RWPE2 (cell line): Measurements from ENCODE around the gene PCK1.

Source experiments
- ATAC-seq: fragments of 200-7000 bp; cut with Tn5 transposase; 3 replicates; pipeline ENCODE4 v1.9.1; 2021; ENCODE audit warnings: low read depth
- DNase-seq: peaks from one replicate; pipeline ENCODE4 v3.0.0-alpha.2; 2020; ENCODE audit warnings: low spot score
- H3K27ac ChIP-seq: fragments of 450-650 bp; 2 replicates; pipeline ENCODE4 v1.5.1; 2017; ENCODE audit warnings: mild to moderate bottlenecking; ENCODE audit not compliant: poor library complexity, severe bottlenecking
- H3K27me3 ChIP-seq: fragments of 250-450 bp; sonication (Bioruptor Pico); 2 replicates; pipeline ENCODE4 v1.5.1; 2021; ENCODE audit warnings: mild to moderate bottlenecking, moderate library complexity; ENCODE audit not compliant: insufficient read depth, poor library complexity, severe bottlenecking
- H3K36me3 ChIP-seq: fragments of 250-450 bp; sonication (Bioruptor Pico); 2 replicates; pipeline ENCODE4 v1.5.1; 2020; ENCODE audit warnings: low read depth, mild to moderate bottlenecking, moderate library complexity
- H3K4me1 ChIP-seq: fragments of 250-450 bp; sonication (Bioruptor Pico); 2 replicates; pipeline ENCODE4 v1.5.1; 2021; ENCODE audit warnings: mild to moderate bottlenecking, moderate library complexity; ENCODE audit not compliant: insufficient read depth, poor library complexity, severe bottlenecking
- H3K4me3 ChIP-seq: fragments of 250-450 bp; sonication (Bioruptor Pico); 2 replicates; pipeline ENCODE4 v1.5.1; 2021; ENCODE audit warnings: mild to moderate bottlenecking, moderate library complexity; ENCODE audit not compliant: severe bottlenecking
- H3K9me3 ChIP-seq: fragments of 250-450 bp; sonication (Bioruptor Pico); 2 replicates; pipeline ENCODE4 v1.5.1; 2021; ENCODE audit warnings: mild to moderate bottlenecking, moderate library complexity; ENCODE audit not compliant: severe bottlenecking
- CTCF ChIP-seq: fragments of 450-650 bp; IDR thresholded peaks from one replicate; pipeline ENCODE4 v1.5.1; 2017; ENCODE audit warnings: mild to moderate bottlenecking, moderate library complexity; ENCODE audit not compliant: poor library complexity, severe bottlenecking

Gene PCK1

GRCh38 chr20:57584768-57585461, 24.0 kb downstream of the PCK1 start:
- ATAC-seq (no peak; the same call in 2 of the 3 replicates), DNase-seq (peak; percentile 72)
- H3K4me1 ChIP-seq, result no peaks in the 10 kb centered on the region
- TF ChIP-seq CTCF, result no peak
- H3K4me3 ChIP-seq, result no peak overlapping the region
- H3K27me3 ChIP-seq, result peaks cover 64% of the 10 kb centered on the region
- no peaks in the 10 kb centered on the region for H3K36me3 ChIP-seq
- no peak overlapping the region for H3K27ac ChIP-seq
- no peaks in the 10 kb centered on the region for H3K9me3 ChIP-seq

DNA sequence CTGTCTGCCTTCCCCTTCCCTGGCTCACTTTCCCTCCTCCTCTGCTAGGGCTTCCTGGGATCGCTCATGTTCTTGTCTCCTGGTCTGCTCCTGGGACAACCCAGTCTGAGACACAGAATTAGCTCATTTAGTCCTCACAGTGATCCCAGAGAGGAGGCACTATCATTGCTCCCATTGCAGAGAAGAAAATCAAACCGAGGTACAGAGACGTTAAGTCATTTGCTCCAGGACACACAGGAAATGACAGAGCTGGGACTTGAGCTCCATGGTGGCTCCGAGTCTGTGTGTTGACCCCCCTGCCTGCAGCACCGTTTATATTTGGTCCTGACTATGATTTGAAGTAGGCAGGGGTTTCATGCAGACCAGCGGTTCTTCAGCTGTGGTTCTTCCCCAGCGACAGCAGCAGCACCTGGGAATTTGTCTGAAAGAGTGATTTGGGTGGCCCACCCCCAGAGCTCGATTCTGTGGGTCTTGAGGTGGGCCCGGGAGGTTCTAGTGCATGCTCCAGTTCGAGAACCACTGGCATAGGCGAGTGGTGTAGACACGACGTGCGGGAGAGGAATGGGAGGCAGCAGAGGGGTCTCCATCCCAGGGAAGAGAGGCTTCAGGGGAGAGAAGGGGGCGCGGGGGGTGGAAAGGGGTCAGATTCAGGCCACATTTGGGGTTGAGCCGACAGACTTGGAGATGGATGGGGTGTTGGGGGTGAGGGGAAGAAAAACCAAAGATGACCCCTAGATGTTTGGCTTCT, 24.7 kb downstream of the PCK1 start:
- DNase-seq (peak; percentile 78), ATAC-seq (no peak)
- H3K4me3 ChIP-seq, result no peak overlapping the region

DNA sequence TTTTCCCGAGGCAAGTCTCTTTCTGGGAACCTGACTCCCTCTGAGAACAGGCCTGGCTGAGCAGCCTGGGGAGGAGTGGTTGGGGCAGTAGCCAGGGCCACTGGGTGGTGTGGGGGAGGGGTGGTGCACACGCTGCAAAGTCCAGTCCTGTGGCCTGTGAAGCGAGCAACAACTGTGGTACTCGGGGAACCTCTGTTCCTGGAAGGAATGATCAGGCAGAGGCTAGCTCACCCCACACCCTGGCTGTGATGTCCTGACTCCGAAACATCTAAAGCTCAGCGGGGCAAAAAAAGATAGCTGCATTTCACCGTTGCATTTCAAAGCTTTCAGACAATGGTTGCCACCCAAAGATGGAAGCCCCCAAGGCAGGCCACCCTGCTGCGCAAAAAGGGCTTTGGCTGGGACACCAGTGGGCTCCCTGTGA, 25.5 kb downstream of the PCK1 start:
- ATAC-seq (no peak), DNase-seq (peak; percentile 80)
- H3K4me1 ChIP-seq, result no peaks in the 10 kb centered on the region
- H3K27ac ChIP-seq, result no peak overlapping the region
- no peak overlapping the region for H3K4me3 ChIP-seq
- no peaks in the 10 kb centered on the region for H3K36me3 ChIP-seq
- no peaks in the 10 kb centered on the region for H3K9me3 ChIP-seq
- peaks cover 50% of the 10 kb centered on the region for H3K27me3 ChIP-seq
- no peak for TF ChIP-seq CTCF

More for the DNA sequence above, 24.7 kb downstream of the PCK1 start:
- Histone ChIP-seq H3K27ac (no peak overlapping the region), H3K27me3 (peaks cover 57% of the 10 kb centered on the region), H3K36me3 (no peaks in the 10 kb centered on the region), H3K9me3 (no peaks in the 10 kb centered on the region), H3K4me1 (no peaks in the 10 kb centered on the region)
- no peak for TF ChIP-seq CTCF

- peak; percentile 74 for DNase-seq
- Histone ChIP-seq H3K4me1 (no peaks in the 10 kb centered on the region), H3K27ac (no peak overlapping the region), H3K36me3 (no peaks in the 10 kb centered on the region), H3K4me3 (no peak overlapping the region), H3K27me3 (peaks cover 44% of the 10 kb centered on the region), H3K9me3 (no peaks in the 10 kb centered on the region)
- TF ChIP-seq CTCF, result no peak
- ATAC-seq, result no peak
Measured at GRCh38 chr20:57586943-57587277, 26.0 kb downstream of the PCK1 start.
